Ovary (tissue), 9 donors: ENCODE data around the gene TCEAL9. TPM values are rescaled to one million over a fixed set of nuclear protein-coding genes. Genes with fewer than 3 reads are reported as not detected.

Source experiments
- DNase-seq, 5 donors: peaks; one replicate each; pipeline ENCODE4 v3.0.0-alpha.2; 2019 to 2020
- H3K27ac ChIP-seq, 2 donors: fragments of 200-600 bp; one replicate each; pipeline versions ENCODE4 v1.5.1 to v1.8.0; 2019 to 2022
- H3K27me3 ChIP-seq: fragments of 200-600 bp; one replicate; pipeline ENCODE4 v1.8.0; 2022
- H3K36me3 ChIP-seq: fragments of 200-600 bp; sonication (generic); one replicate; pipeline ENCODE4 v1.5.1; 2019
- H3K4me1 ChIP-seq: one replicate; pipeline ENCODE4 v1.8.1; 2013; ENCODE audit warnings: mild to moderate bottlenecking, moderate library complexity; ENCODE audit not compliant: insufficient read depth
- H3K4me3 ChIP-seq: fragments of 200-600 bp; sonication (generic); one replicate; pipeline ENCODE4 v1.5.1; 2017
- H3K9me3 ChIP-seq, 2 donors: fragments of 200-600 bp in 1 of 2; sonication (generic) in 1 of 2; one replicate each; pipeline versions ENCODE4 v1.5.1 to v1.8.1; 2013 to 2019; ENCODE audit warnings: mild to moderate bottlenecking in 1 of 2, moderate library complexity in 1 of 2
- EP300 ChIP-seq: sonication (generic); formaldehyde crosslinking; IDR thresholded peaks from one replicate; pipeline ENCODE4 v1.6.1; 2017; ENCODE audit warnings: antibody characterized with exemption
- POLR2A ChIP-seq: fragments of 450-650 bp; IDR thresholded peaks from one replicate; pipeline ENCODE4 v1.6.1; 2017; ENCODE audit warnings: antibody characterized with exemption, mild to moderate bottlenecking, moderate library complexity
- WGBS, 3 donors: extraction: QIAGEN DNeasy Blood & Tissue Kit in 1 of 3; methylation state at CpG; one replicate each; pipeline versions ENCODE4 v1.1.5 to v1.1.7; 2013 to 2017; 5-methylcytosine and 5-hydroxymethylcytosine counted together
- intact Hi-C, 4 donors: fragments of 100-400 bp; cut with DNase I; formaldehyde crosslinking; loops; one replicate each; pipeline versions ENCODE4 v1.11.0 to v1.15.1; 2022 to 2023
- polyA plus RNA-seq, 2 donors: library from polyadenylated mRNA; stranded (reverse); fragments of 200-250 nt in 1 of 2; fragments of 350-450 nt in 1 of 2; fragmentation: Illumina TruSeq in 1 of 2; extraction: RNeasy Lipid Tissue Mini Kit (QIAGEN cat#74804) in 1 of 2; gene quantifications; one replicate each; pipeline ENCODE4 v1.2.3, GENCODE V29; 2013 to 2014
- total RNA-seq, 7 donors: library from RNA; depleted of rRNA in 2 of 7; stranded (reverse); fragments of >200 nt in 2 of 7; fragmentation: NEBNext Ultra II Directional in 3 of 7; extraction: Animal tissue kit (Norgen Biotek cat#: 25700) in 3 of 7; gene quantifications; one replicate each; pipeline versions ENCODE4 v1.1.0 to v1.2.4, GENCODE V29; 2016 to 2023
- TF ChIP-seq, protein P1 (sequence below), 3 donors: fragments of 450-650 bp in 2 of 3; fragments of 200-600 bp in 1 of 3; IDR thresholded peaks; one replicate each; pipeline versions ENCODE4 v1.5.1 to v1.8.0; 2016 to 2022; ENCODE audit warnings: antibody characterized with exemption in 3 of 3, mild to moderate bottlenecking in 1 of 3
- donor health status: DM: no; HTN: no; CAD: no; lungs with moderate emphysema.
- donor health status: DM: no; HTN: no; CAD: no.
- donor health status: Bipolar disorder and iron deficiency.
- donor health status: DM: yes; HTN: yes; CAD: no.
- donor health status: DM: no; HTN: no; CAD: no.
- donor health status: DM: yes; HTN: yes; CAD: no.

The TCEAL9 gene
- total and polyA plus RNA-seq, 9 donors = 78.0 to 246 (median 172) TPM

DNA sequence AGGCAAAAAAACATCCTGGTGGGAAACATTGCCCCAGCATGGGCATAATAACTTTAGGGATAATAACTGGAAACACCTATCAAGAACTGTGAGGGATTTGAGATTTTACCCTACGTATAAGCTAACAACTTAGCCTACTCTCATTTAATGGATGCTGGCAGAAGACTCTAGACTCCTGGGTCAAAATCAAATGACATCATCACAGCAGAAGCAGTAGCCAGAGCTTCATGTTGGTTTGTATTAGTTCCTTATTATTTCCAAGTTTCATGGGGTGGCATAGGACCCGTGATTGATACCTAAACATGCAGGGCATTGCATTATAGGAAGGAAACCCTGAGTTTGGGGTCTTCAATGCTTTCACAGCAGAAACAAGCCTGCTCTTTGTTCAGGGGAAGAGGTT, 4.6 kb downstream of the TCEAL9 start:
- intact Hi-C loops = no loop called here
- no peaks in the 10 kb centered on the region for H3K27me3 ChIP-seq
- WGBS, 3 donors = 32 to 44% (median 43%) methylated on average over 2 of the region's 2 CpGs
- no peak overlapping the region for H3K4me3 ChIP-seq
- no peaks in the 10 kb centered on the region for H3K4me1 ChIP-seq
- no peaks in the 10 kb centered on the region for H3K36me3 ChIP-seq
- TF ChIP-seq, protein P1, sequence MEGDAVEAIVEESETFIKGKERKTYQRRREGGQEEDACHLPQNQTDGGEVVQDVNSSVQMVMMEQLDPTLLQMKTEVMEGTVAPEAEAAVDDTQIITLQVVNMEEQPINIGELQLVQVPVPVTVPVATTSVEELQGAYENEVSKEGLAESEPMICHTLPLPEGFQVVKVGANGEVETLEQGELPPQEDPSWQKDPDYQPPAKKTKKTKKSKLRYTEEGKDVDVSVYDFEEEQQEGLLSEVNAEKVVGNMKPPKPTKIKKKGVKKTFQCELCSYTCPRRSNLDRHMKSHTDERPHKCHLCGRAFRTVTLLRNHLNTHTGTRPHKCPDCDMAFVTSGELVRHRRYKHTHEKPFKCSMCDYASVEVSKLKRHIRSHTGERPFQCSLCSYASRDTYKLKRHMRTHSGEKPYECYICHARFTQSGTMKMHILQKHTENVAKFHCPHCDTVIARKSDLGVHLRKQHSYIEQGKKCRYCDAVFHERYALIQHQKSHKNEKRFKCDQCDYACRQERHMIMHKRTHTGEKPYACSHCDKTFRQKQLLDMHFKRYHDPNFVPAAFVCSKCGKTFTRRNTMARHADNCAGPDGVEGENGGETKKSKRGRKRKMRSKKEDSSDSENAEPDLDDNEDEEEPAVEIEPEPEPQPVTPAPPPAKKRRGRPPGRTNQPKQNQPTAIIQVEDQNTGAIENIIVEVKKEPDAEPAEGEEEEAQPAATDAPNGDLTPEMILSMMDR (IDR thresholded peaks at IDR 0.05) = no peak
- TF ChIP-seq POLR2A = no peak
- no peak for TF ChIP-seq EP300
- no peak for DNase-seq
- H3K9me3 ChIP-seq = no peaks in the 10 kb centered on the region
- H3K27ac ChIP-seq = peak overlapping the region in 1 of 2 donors; percentile 56

DNA sequence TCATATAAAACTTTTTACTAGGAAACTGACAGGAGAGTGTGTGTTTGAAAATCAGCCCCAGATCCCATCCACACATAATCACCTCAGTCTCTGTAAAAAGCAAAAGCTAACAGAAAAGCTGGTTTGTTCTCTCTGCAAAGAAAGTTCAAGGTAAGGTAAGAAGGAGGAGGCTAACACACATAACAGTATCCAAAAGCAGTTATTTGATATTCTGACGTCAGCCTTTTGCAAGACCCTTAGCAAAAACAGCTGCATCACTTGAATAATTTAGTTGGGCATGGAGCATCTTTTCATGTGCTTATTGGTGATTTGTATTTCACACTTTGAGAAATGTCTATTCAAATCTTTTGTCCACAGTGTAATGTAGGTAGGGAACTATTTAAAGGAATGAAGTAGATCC, 5.5 kb downstream of the TCEAL9 start:
- Histone ChIP-seq H3K4me1 (no peaks in the 10 kb centered on the region), H3K27me3 (no peaks in the 10 kb centered on the region), H3K36me3 (no peaks in the 10 kb centered on the region), H3K4me3 (no peak overlapping the region), H3K27ac (peak overlapping the region in 1 of 2 donors; percentile 56), H3K9me3 (no peaks in the 10 kb centered on the region)
- peak; percentile 17 for TF ChIP-seq POLR2A
- TF ChIP-seq, protein P1 (IDR thresholded peaks at IDR 0.05) = no peak
- DNase-seq = no peak
- intact Hi-C loops = no loop called here
- 5 to 9% (median 8%) methylated on average over 1 of the region's 1 CpG for WGBS, 3 donors

DNA sequence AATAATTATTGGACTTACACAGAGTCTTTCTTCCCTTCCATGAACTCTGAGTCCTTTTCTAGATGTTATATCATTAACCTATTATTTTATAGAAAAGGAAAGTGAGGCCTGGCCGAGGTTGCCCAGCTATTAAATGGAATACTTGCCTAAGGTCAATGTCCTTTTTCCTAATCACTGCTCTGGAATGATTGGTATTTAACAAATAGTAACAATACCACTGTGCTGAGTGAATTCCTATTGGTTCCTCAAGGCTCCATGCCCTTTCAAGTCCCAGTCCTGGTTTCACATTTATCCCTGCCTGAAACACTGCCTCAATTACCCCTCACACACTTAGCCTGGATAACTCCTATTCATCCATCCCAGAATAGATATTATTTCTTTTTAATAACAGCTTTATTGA, 6.2 kb downstream of the TCEAL9 start:
- no peak for DNase-seq
- TF ChIP-seq EP300 (no peak), POLR2A (no peak)
- TF ChIP-seq, protein P1 (IDR thresholded peaks at IDR 0.05) = no peak
- H3K36me3 ChIP-seq = no peaks in the 10 kb centered on the region
- H3K9me3 ChIP-seq = no peaks in the 10 kb centered on the region
- intact Hi-C loops = no loop called here
- H3K27ac ChIP-seq = peak overlapping the region in 1 of 2 donors; percentile 56
- H3K27me3 ChIP-seq = no peaks in the 10 kb centered on the region
- no peak overlapping the region for H3K4me3 ChIP-seq
- H3K4me1 ChIP-seq = no peaks in the 10 kb centered on the region
- WGBS, 3 donors = 9 to 18% (median 10%) methylated on average over 1 of the region's 1 CpG

DNA sequence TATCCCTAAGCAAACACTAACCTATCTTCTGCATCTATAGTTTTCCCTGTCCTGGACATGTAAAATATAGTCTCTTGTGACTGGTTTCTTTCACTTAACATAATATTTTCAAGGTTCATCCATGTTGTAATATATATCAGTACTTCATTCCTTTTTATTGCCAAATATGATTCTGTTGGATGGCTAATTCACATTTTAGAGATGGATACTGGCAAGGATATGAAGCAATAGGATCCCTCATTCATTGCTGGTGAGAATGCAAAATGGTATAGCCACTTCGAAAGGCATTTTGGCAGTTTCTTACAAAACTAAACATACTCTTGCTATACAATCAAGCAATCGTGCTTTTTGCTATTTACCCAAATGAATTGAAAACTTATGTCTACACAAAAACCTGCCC, 6.7 kb downstream of the TCEAL9 start:
- no peak for DNase-seq
- H3K9me3 ChIP-seq = no peaks in the 10 kb centered on the region
- H3K27me3 ChIP-seq = no peaks in the 10 kb centered on the region
- 82 to 85% (median 84%) methylated on average over 2 of the region's 2 CpGs for WGBS, 3 donors
- H3K27ac ChIP-seq = peak overlapping the region in 1 of 2 donors; percentile 56
- no peaks in the 10 kb centered on the region for H3K4me1 ChIP-seq
- no peak overlapping the region for H3K4me3 ChIP-seq
- TF ChIP-seq EP300 = no peak
- TF ChIP-seq, protein P1 (IDR thresholded peaks at IDR 0.05) = no peak
- no peak for TF ChIP-seq POLR2A
- no peaks in the 10 kb centered on the region for H3K36me3 ChIP-seq
- intact Hi-C loops = no loop called here

DNA sequence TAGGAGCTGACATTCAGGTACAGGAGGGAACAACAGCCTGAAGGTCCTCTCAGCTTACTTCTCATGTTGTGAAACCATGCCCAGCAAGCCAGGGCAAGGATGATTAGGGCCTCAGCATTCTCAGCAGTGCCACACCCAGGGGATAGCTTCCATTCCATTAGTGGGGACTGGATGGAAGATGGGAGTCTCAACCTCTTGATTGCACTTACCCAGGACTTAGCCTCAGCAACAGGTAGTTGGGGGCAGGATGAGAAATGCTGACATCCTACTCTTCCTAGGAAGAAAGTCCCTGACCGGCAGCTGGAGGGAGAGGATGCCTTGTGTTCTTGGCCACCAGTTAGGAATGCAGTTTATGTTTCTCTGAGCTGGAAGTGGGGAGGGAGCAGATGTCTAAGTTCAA, 11.2 kb downstream of the TCEAL9 start:
- 27 to 48% (median 34%) methylated on average over 1 of the region's 1 CpG for WGBS, 3 donors
- intact Hi-C loops = no loop called here

More for the DNA sequence above, 11.2 kb downstream of the TCEAL9 start:
- no peaks in the 10 kb centered on the region for H3K36me3 ChIP-seq
- H3K9me3 ChIP-seq = no peaks in the 10 kb centered on the region
- H3K27me3 ChIP-seq = no peaks in the 10 kb centered on the region
- TF ChIP-seq POLR2A = no peak
- TF ChIP-seq, protein P1 (IDR thresholded peaks at IDR 0.05) = no peak
- no peak for TF ChIP-seq EP300
- DNase-seq = no peak
- no peak overlapping the region for H3K27ac ChIP-seq
- no peak overlapping the region for H3K4me3 ChIP-seq
- H3K4me1 ChIP-seq = no peaks in the 10 kb centered on the region
